H1 (cell line): Measurements from ENCODE around the gene CYLD. TPM values are rescaled to one million over a fixed set of nuclear protein-coding genes. Genes with fewer than 3 reads are reported as not detected.

Experiments used
- CTCF ChIA-PET: fragments of 300-600 bp; sonication (Branson Sonifier 250); formaldehyde crosslinking; loops from one replicate; lab custom pipeline; 2021; ENCODE audit not compliant: partially characterized antibody; lab: Charles Lee
- POLR2A ChIA-PET: fragments of 300-600 bp; sonication (Branson Sonifier 250); formaldehyde crosslinking; loops from one replicate; lab custom pipeline; 2021; ENCODE audit warnings: inconsistent platforms; ENCODE audit not compliant: partially characterized antibody; lab: Charles Lee
- DNase-seq, 2 experiments: peaks; one replicate each; pipeline versions ENCODE4 v3.0.0 to v3.0.0-alpha.2; 2010 to 2022; ENCODE audit warnings: low spot score in 2 of 2, low read depth in 1 of 2, mixed read lengths in 1 of 2
- FAIRE-seq: peaks from 2 replicates; lab custom pipeline; 2011; peaks lifted over from hg19 to GRCh38; lab: Jason Lieb, UNC
- H2AFZ ChIP-seq: 2 replicates; pipeline ENCODE4 v1.8.1; 2012; ENCODE audit warnings: low read length, inconsistent platforms
- H2AK5ac ChIP-seq: 2 replicates; pipeline ENCODE4 v1.6.1; 2013; ENCODE audit warnings: low read depth, low read length
- H2BK120ac ChIP-seq: replicated peaks from 2 replicates; pipeline ENCODE3; 2013; ENCODE audit warnings: low read depth, low read length, inconsistent platforms
- H2BK12ac ChIP-seq: 2 replicates; pipeline ENCODE4 v1.6.1; 2013; ENCODE audit warnings: low read depth, low read length
- H2BK15ac ChIP-seq: 2 replicates; pipeline ENCODE4 v1.6.1; 2013; ENCODE audit warnings: low read length
- H2BK20ac ChIP-seq: 2 replicates; pipeline ENCODE4 v1.6.1; 2013; ENCODE audit warnings: low read length
- H2BK5ac ChIP-seq: 2 replicates; pipeline ENCODE4 v1.6.1; 2013; ENCODE audit warnings: low read depth, low read length
- H3K14ac ChIP-seq: 2 replicates; pipeline ENCODE4 v1.6.1; 2013; ENCODE audit warnings: inconsistent platforms; ENCODE audit not compliant: insufficient read length
- H3K18ac ChIP-seq: 2 replicates; pipeline ENCODE4 v1.6.1; 2013; ENCODE audit warnings: low read length; ENCODE audit errors: extremely low read depth
- H3K23ac ChIP-seq: 2 replicates; pipeline ENCODE4 v1.6.1; 2013; ENCODE audit warnings: inconsistent platforms; ENCODE audit not compliant: insufficient read length
- H3K23me2 ChIP-seq: 2 replicates; pipeline ENCODE4 v1.6.1; 2013; ENCODE audit warnings: low read depth, low read length
- H3K27ac ChIP-seq: 2 replicates; pipeline ENCODE4 v1.6.1; 2011; ENCODE audit warnings: low read depth, low read length, inconsistent platforms
- H3K27me3 ChIP-seq, 4 experiments: replicated peaks in 1 of 4; 1 replicate in 1 of 4; 2 replicates in 3 of 4; pipeline versions ENCODE4 v1.6.1 to v1.8.1; 2011 to 2013; ENCODE audit warnings: low read length in 3 of 4, mild to moderate bottlenecking in 3 of 4, inconsistent platforms in 2 of 4, mixed read lengths in 2 of 4, moderate library complexity in 1 of 4; ENCODE audit not compliant: control insufficient read depth in 3 of 4, insufficient read depth in 3 of 4; ENCODE audit errors: extremely low read depth in 1 of 4
- H3K36me3 ChIP-seq, 4 experiments: 2 replicates each; pipeline versions ENCODE4 v1.6.1 to v1.8.1; 2011 to 2013; ENCODE audit warnings: mild to moderate bottlenecking in 4 of 4, low read length in 3 of 4, moderate library complexity in 2 of 4, control low read depth in 1 of 4, inconsistent platforms in 1 of 4; ENCODE audit not compliant: insufficient read depth in 4 of 4, control insufficient read depth in 2 of 4
- H3K4ac ChIP-seq: replicated peaks from 2 replicates; pipeline ENCODE3; 2013; ENCODE audit warnings: low read length, low read depth, mixed read lengths, inconsistent platforms; ENCODE audit not compliant: insufficient read length
- H3K4me1 ChIP-seq, 4 experiments: replicated peaks in 1 of 4; 1 replicate in 1 of 4; 2 replicates in 3 of 4; pipeline versions ENCODE4 v1.6.1 to v1.8.1; 2011 to 2013; ENCODE audit warnings: low read length in 3 of 4, inconsistent platforms in 2 of 4, mixed read lengths in 1 of 4; ENCODE audit not compliant: insufficient read depth in 4 of 4, control insufficient read depth in 3 of 4
- H3K4me2 ChIP-seq, 2 experiments: 2 replicates each; pipeline versions ENCODE4 v1.6.1 to v1.8.1; 2011 to 2013; ENCODE audit warnings: low read depth in 2 of 2, low read length in 2 of 2, control low read depth in 1 of 2, inconsistent platforms in 1 of 2, mild to moderate bottlenecking in 1 of 2; ENCODE audit not compliant: insufficient read depth in 1 of 2
- H3K4me3 ChIP-seq, 4 experiments: fragments of 200-600, 300-600 bp in 1 of 4; sonication (generic), shearing (Covaris generic), sonication (Bioruptor Twin) in 1 of 4; 2 replicates each; pipeline versions ENCODE4 v1.5.1 to v1.8.1; 2011 to 2016; ENCODE audit warnings: low read length in 4 of 4, low read depth in 3 of 4, control low read depth in 2 of 4, inconsistent platforms in 2 of 4, mild to moderate bottlenecking in 2 of 4, mixed read lengths in 1 of 4, moderate library complexity in 1 of 4; ENCODE audit not compliant: insufficient read depth in 2 of 4; ENCODE audit errors: extremely low read depth in 1 of 4
- H3K56ac ChIP-seq: replicated peaks from 2 replicates; pipeline ENCODE3; 2013; ENCODE audit warnings: low read depth, mild to moderate bottlenecking, mixed read lengths, low read length, inconsistent platforms; ENCODE audit not compliant: insufficient read length
- H3K79me1 ChIP-seq: 2 replicates; pipeline ENCODE4 v1.6.1; 2013; ENCODE audit warnings: low read depth, low read length, control low read depth
- H3K79me2 ChIP-seq, 2 experiments: 2 replicates each; pipeline versions ENCODE4 v1.6.1 to v1.8.1; 2012 to 2013; ENCODE audit warnings: low read length in 2 of 2, mild to moderate bottlenecking in 2 of 2, inconsistent platforms in 1 of 2; ENCODE audit not compliant: insufficient read depth in 2 of 2, control insufficient read depth in 1 of 2
- H3K9ac ChIP-seq, 4 experiments: replicated peaks in 1 of 4; 1 replicate in 1 of 4; 2 replicates in 3 of 4; pipeline versions ENCODE4 v1.6.1 to v1.8.1; 2011 to 2013; ENCODE audit warnings: low read depth in 3 of 4, low read length in 3 of 4, control low read depth in 2 of 4, mild to moderate bottlenecking in 2 of 4, moderate library complexity in 2 of 4, inconsistent platforms in 1 of 4; ENCODE audit errors: extremely low read depth in 1 of 4
- H3K9me3 ChIP-seq, 2 experiments: 2 replicates each; pipeline versions ENCODE4 v1.6.1 to v1.8.1; 2012 to 2013; ENCODE audit warnings: mild to moderate bottlenecking in 2 of 2, moderate library complexity in 2 of 2, control low read depth in 1 of 2, inconsistent platforms in 1 of 2, low read depth in 1 of 2, low read length in 1 of 2, mixed read lengths in 1 of 2; ENCODE audit not compliant: insufficient read depth in 2 of 2
- H4K20me1 ChIP-seq, 2 experiments: replicated peaks in 1 of 2; 2 replicates each; pipeline versions ENCODE3 to v1.8.1; 2011 to 2013; ENCODE audit warnings: inconsistent platforms in 2 of 2, low read length in 2 of 2, mild to moderate bottlenecking in 1 of 2; ENCODE audit not compliant: insufficient read depth in 2 of 2, control insufficient read depth in 1 of 2
- H4K5ac ChIP-seq: 2 replicates; pipeline ENCODE4 v1.6.1; 2013; ENCODE audit warnings: low read length, low read depth, mixed read lengths, inconsistent platforms; ENCODE audit not compliant: insufficient read length
- H4K8ac ChIP-seq: 2 replicates; pipeline ENCODE4 v1.8.0; 2013; ENCODE audit warnings: mild to moderate bottlenecking, moderate library complexity, low read length, inconsistent platforms; ENCODE audit not compliant: insufficient read depth; ENCODE audit errors: extremely low read depth
- H4K91ac ChIP-seq: replicated peaks from 2 replicates; pipeline ENCODE3; 2013; ENCODE audit warnings: low read length, mixed read lengths, inconsistent platforms; ENCODE audit not compliant: insufficient read length
- ASH2L ChIP-seq: fragments of 200-600, 300-600 bp; sonication (generic); IDR thresholded peaks from one replicate; pipeline ENCODE4 v1.7.1; 2017; ENCODE audit warnings: low read length
- CBX5 ChIP-seq: fragments of 300-800, 300-1000 bp; sonication (generic); IDR thresholded peaks from 2 replicates; pipeline ENCODE4 v1.7.1; 2016; ENCODE audit warnings: antibody characterized with exemption, low read length, low read depth
- FOSL1 ChIP-seq: IDR thresholded peaks from 2 replicates; pipeline ENCODE4 v1.6.1; 2011; ENCODE audit warnings: mild to moderate bottlenecking, low read depth, low read length, moderate library complexity; ENCODE audit not compliant: insufficient read depth
- KDM5A ChIP-seq: fragments of 200-600 bp; IDR thresholded peaks from 2 replicates; pipeline ENCODE4 v1.7.1; 2012; ENCODE audit warnings: mild to moderate bottlenecking, low read length, inconsistent platforms, mixed read lengths
- NANOG ChIP-seq: IDR thresholded peaks from 2 replicates; pipeline ENCODE4 v1.6.1; 2011; ENCODE audit warnings: low read length, low read depth, mild to moderate bottlenecking, inconsistent platforms; ENCODE audit not compliant: insufficient read depth, poor library complexity, severe bottlenecking
- RBBP5 ChIP-seq: IDR thresholded peaks from 2 replicates; pipeline ENCODE4 v1.7.1; 2012; ENCODE audit warnings: low read depth, mild to moderate bottlenecking, inconsistent platforms, low read length, moderate library complexity, borderline replicate concordance
- YY1 ChIP-seq: IDR thresholded peaks from 2 replicates; pipeline ENCODE4 v1.6.1; 2011; ENCODE audit warnings: low read depth, mild to moderate bottlenecking, low read length
- WGBS, 2 experiments: shearing (Covaris generic) in 1 of 2; methylation state at CpG; one replicate each; pipeline versions ENCODE4 v1.1.6 to v1.1.7; 2013 to 2015; ENCODE audit warnings: low lambda C conversion rate in 2 of 2, mixed read lengths in 2 of 2, inconsistent platforms in 1 of 2, low coverage in 1 of 2, missing lambda C conversion rate in 1 of 2; ENCODE audit not compliant: insufficient replicate concordance in 2 of 2, insufficient coverage in 1 of 2, insufficient read length in 1 of 2; ENCODE audit errors: extremely low coverage in 1 of 2, missing lambda C conversion rate in 1 of 2; 5-methylcytosine and 5-hydroxymethylcytosine counted together
- polyA plus RNA-seq, 7 experiments: library from polyadenylated mRNA; depleted of rRNA in 3 of 7; stranded (reverse) in 5 of 7; unstranded in 2 of 7; fragments of >200 nt in 5 of 7; fragments of 200-250 nt in 2 of 7; gene quantifications; 1 replicate in 5 of 7; 2 replicates in 1 of 7; 4 replicates in 1 of 7; pipeline versions ENCODE4 v1.2.1 to v1.2.3, GENCODE V29; 2011 to 2013; ENCODE audit warnings: missing spikeins in 2 of 7, mixed read lengths in 2 of 7
- total RNA-seq: library from RNA; stranded (reverse); fragmentation: NEBNext Ultra II Directional; extraction: Animal tissue kit (Norgen Biotek cat#: 25700); gene quantifications from 2 replicates; pipeline ENCODE4 v1.2.1, GENCODE V29; 2021
- TF ChIP-seq, protein P1 (sequence below): IDR thresholded peaks from 2 replicates; pipeline ENCODE4 v1.6.1; 2011; ENCODE audit warnings: low read length, improper control_type of control experiment

Gene CYLD
- total and polyA plus RNA-seq, 2 of the 8 experiments (the other 6 are each of a cell fraction or from before 2014, with no cell fraction given), result 3.7 to 18.8 TPM

DNA sequence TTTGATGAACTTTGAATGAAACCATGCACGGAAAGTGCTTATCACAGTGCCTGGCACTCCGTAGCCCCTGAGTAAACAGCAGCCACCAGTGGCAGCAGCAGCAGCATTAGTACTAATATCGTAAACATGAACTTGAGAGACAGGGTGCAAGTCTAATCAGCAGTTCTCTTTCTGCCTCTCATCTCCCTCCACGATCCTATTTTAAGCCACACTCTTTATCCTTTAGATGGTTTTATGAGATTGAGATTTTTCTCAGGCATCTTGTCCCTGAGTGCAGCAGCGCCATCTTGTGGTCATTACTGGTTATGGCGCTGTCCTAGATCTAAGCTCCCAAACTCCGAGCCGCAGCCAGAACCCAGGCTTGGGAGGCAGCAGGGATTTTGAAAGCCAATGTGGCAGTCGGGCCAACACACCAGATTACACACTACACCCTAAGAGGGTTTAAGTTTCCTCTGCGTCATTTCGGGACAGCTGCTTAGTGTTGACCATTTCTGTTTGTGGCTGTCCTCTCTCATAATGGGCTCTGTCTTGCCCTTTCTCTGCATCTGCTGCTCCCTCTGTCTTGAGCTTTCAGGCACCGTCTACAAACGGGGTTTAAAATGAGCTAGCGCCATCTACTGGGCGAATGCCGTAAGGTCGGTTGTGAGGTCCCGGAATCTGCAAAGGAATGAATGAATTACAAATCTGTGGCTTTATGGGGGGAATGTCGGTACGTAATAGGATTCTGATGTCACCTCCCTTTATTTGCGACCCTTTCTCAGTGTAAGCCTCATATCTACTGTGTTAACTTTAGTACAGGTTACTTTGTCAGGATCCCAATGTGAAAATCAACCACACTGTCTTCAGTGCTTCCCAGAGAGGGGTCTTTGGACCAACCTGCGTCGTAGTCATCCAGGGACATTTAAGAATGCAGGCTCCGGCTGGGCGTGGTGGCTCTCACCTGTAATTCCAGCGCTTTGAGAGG, 64.5 kb downstream of the CYLD start:
- H2BK5ac ChIP-seq, result no peak overlapping the region
- no peak overlapping the region for H3K27ac ChIP-seq
- H3K4me2 ChIP-seq, result peak overlapping the region; percentile 17 to 87
- H2BK12ac ChIP-seq, result no peak overlapping the region
- DNase-seq (peak; percentile 62 to 91), FAIRE-seq (peak; percentile 88)
- WGBS, 2 experiments, result 29% methylated on average over 26 of the region's 26 CpGs; no CpG with 5 or more reads in 1 of the 2 experiments
- H2AK5ac ChIP-seq, result no peak overlapping the region
- H3K4me3 ChIP-seq, result peak overlapping the region; percentile 18 to 53 (median 38); a peak in 7 of 8 replicates
- H3K23me2 ChIP-seq, result 0 out of 2 replicates have a peak, but pooled peaks cover 2% of the 10 kb centered on the region
- no peak overlapping the region for H4K91ac ChIP-seq
- no peak overlapping the region for H3K56ac ChIP-seq
- no peak overlapping the region for H2BK20ac ChIP-seq
- H3K14ac ChIP-seq, result no peak overlapping the region
- no peak overlapping the region for H2BK15ac ChIP-seq
- ChIA-PET POLR2A (interaction anchor here (1.3 kb wide), 1 partner anchor 25 kb away, joined by 3 read pairs; no protein-coding TSS in a partner anchor), CTCF (interaction anchor here (0.5 to 13.4 kb wide), 100 partner anchors 8 to 1058 kb away, joined by 3 to 251 read pairs (median 4); partner anchors contain the start of genes ADCY7, CYLD and SNX20)
- H3K23ac ChIP-seq, result no peak overlapping the region
- no peaks in the 10 kb centered on the region for H3K27me3 ChIP-seq
- no peak overlapping the region for H3K4ac ChIP-seq
- no peak overlapping the region for H2BK120ac ChIP-seq
- peak overlapping the region; percentile 99 for H2AFZ ChIP-seq
- H4K20me1 ChIP-seq, result no peaks in the 10 kb centered on the region
- no peak overlapping the region for H4K5ac ChIP-seq
- H3K36me3 ChIP-seq, result no peaks in the 10 kb centered on the region
- H3K4me1 ChIP-seq, result peaks cover 0 to 5% (median 0%) of the 10 kb centered on the region in 4 experiments; a peak in 2 of 7 replicates
- no peaks in the 10 kb centered on the region for H3K79me2 ChIP-seq
- H3K9me3 ChIP-seq, result no peaks in the 10 kb centered on the region
- H3K9ac ChIP-seq, result no peak overlapping the region
- no peak overlapping the region for H3K18ac ChIP-seq
- H3K79me1 ChIP-seq, result no peaks in the 10 kb centered on the region
- H4K8ac ChIP-seq, result no peak overlapping the region
- TF ChIP-seq FOSL1 (no peak), KDM5A (no peak), RBBP5 (no peak), ASH2L (peak; percentile 49), CBX5 (no peak), NANOG (no peak), YY1 (peak; percentile 51)
- TF ChIP-seq, protein P1, sequence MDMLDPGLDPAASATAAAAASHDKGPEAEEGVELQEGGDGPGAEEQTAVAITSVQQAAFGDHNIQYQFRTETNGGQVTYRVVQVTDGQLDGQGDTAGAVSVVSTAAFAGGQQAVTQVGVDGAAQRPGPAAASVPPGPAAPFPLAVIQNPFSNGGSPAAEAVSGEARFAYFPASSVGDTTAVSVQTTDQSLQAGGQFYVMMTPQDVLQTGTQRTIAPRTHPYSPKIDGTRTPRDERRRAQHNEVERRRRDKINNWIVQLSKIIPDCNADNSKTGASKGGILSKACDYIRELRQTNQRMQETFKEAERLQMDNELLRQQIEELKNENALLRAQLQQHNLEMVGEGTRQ, result no peak
